Measurements from ENCODE around the gene LYPD6. TPM values are rescaled to one million over a fixed set of nuclear protein-coding genes. Genes with fewer than 3 reads are reported as not detected.
"Not testable (repeated sequence)": the region's sequence is repeated elsewhere in the genome, so short reads cannot be mapped to it uniquely, and the experiment has no call there.

Gene LYPD6, protein sequence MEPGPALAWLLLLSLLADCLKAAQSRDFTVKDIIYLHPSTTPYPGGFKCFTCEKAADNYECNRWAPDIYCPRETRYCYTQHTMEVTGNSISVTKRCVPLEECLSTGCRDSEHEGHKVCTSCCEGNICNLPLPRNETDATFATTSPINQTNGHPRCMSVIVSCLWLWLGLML
- 10.0 TPM for total RNA-seq

DNA sequence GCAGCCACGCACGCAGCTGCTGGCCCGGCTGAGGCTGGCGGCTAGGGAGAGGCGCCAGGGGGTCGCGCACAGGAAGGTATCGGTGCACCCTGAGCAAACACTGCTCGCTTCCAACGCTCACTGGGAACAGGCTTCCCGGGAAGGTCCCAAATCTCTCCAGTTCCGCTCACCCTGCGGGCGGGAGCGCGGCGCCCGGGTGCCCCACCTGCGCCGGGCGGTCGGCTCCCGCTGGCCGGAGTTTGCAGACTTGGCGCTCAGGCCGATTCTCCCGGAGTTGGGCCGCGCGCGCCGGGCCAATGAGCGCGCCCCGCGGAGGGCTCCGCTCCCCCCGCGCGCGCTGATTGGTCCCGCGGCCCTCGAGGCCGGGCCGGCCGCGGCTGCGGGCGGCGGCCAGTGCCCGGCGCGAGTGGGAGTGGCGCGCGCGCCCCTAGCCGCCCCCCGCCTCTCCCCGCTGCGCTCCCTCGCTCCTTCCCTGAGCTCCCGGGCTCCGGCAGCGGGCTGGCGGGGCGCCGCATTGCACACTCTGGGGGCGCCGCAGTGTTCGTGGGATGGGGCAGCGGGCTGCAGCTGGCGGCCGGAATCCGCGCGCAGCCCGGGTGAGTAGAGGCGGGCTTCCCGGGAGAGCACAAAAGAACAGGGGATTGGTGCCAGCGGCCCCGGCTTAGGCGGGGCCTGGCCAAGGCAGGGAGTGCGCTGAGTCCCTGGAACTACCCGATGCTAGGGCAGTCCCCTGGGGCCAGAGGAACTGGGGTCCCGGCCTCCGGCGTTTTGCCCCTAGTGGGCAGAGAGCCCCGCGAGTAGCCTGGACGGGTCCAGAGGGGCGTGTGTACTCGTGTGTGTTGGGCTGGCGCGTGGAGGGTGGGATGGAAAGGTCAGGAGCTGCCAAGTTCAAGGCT, at the start of gene LYPD6:
LYPD6 (plus strand) TSS at position 461 of the 896 bp plus-strand sequence. CDS start 107,122 bp downstream, outside the sequence.
- ATAC-seq (peak; percentile 94), DNase-seq (ENCODE audit: low spot score) (peak; percentile 79)
- intact Hi-C loops (cut with DNase I) = no loop called here

DNA sequence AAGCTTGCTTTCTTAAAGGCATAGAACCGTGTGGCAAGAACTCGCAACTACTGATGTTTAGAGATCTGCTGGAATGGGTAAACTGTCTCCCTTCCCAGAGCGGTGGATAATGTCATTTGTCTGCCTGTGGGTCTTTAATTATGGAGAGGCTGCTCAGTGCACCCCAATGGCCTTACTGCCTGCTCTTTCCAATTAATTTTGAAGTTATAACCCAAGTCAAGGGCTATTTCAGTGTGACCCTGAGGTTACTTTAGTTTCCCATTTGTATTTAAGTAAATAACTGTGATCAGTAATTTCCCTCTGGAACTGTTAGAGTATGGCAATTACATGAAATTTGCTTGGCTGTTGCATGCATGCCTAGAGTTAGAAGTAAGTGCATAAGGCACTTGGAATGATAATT, 48.9 kb upstream of the LYPD6 start:
- ATAC-seq = no peak
- intact Hi-C loops (cut with DNase I) = no loop called here
- no peak for DNase-seq (ENCODE audit: low spot score)

DNA sequence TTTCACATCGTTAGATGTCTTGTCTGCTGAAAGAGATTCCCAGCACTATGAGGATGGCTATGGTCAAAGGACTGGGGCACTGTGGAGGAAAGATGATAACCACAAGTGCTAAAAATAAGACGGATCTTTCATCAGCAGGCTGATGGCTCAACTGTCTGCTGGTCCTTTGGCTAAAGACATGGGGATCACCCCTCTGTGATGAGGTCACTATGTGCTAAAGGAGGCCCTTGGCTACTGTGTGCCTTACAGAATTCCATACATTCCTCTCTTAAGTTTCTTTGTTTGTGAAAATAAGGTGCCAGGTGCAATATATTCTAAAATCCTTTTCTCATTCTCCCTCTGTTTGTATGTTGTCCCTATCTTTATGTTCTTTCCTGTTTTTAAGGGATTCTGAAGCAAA, 39.7 kb upstream of the LYPD6 start:
- intact Hi-C loops (cut with DNase I) = no loop called here
- ATAC-seq (no peak), DNase-seq (ENCODE audit: low spot score) (no peak)

DNA sequence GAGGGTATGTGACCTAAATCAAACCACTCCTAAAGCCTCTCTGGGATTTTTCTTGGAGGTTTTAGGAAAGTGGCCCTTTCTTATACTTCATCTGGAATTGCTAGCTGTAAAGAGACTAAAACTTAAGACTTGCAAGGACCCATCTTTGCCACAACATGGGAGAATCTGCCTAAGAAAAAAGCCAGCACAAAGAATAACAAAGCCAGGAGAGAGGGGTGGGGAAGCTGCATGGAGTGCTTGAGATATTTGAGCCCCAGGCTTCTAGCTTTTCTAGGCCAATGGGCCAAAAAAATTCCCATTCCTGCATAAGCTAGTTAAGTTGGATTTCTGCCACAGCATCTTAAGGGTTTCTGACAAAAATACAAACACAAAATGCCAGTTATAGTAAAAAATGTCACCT, 38.5 kb upstream of the LYPD6 start:
- intact Hi-C loops (cut with DNase I) = no loop called here
- ATAC-seq (no peak), DNase-seq (ENCODE audit: low spot score) (no peak)

DNA sequence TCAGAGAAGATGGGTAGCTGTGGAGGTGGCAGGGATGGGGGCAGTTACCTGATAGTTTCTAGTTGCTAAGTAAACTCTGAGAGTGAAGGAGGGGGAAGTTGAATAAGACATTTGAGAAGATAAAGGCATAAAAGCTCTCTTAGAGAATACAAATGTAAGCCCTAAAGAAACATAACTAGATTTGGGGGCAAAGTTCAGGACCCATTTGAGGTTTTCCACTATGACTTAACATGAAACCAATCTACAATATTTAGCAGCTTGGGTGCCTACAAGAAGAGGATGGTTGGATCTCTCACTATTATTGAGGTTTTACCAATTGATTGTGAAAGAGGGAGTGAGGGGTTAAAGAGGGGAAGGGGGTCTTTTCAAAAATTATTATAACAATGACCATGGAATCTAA, 34.4 kb upstream of the LYPD6 start:
- DNase-seq (ENCODE audit: low spot score) (no peak), ATAC-seq (no peak)

DNA sequence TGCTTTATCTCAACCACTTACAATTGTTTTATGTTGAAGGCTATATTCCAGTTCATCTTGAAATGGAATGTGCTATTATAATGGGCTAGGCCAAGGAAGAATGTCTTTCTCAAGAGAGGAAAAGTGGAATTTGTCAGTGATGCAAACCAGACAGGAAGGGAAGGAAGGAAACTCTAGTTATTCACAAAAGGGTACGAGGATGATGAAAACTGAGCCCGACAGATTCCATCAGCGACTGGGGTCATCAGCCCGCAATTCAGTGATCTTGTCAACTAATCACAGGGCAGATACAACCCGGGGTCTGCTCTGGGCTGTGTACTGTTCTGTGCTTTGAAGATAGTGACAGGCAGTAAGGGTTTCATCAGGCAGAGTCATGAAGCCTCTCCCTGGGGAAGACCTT, 23.4 kb upstream of the LYPD6 start:
- DNase-seq (ENCODE audit: low spot score) (no peak), ATAC-seq (no peak)
- intact Hi-C loops (cut with DNase I) = no loop called here

More for the DNA sequence above, 34.4 kb upstream of the LYPD6 start:
- intact Hi-C loops (cut with DNase I) = no loop called here

DNA sequence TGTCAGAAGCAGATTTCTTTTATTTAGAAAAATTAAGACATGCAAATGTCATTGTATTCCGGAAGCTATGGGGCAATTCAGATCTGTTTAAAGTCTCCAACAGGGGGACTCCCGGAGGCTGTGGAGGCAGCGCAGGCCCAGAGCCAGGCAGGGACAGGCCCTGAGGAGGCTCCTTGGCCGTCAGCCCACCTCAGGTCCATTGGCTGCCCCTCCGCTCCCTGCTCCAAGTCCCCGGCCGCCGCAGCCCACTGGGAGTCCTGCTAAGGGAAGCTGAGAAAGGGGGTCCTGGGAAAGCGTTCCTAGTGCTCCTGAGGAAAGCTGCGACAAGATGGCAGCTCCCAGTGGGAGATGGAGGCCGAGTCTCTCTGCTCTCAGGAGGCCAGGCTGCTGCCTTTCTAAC, 20.0 kb upstream of the LYPD6 start:
- intact Hi-C loops (cut with DNase I) = no loop called here
- ATAC-seq (no peak), DNase-seq (ENCODE audit: low spot score) (no peak)

DNA sequence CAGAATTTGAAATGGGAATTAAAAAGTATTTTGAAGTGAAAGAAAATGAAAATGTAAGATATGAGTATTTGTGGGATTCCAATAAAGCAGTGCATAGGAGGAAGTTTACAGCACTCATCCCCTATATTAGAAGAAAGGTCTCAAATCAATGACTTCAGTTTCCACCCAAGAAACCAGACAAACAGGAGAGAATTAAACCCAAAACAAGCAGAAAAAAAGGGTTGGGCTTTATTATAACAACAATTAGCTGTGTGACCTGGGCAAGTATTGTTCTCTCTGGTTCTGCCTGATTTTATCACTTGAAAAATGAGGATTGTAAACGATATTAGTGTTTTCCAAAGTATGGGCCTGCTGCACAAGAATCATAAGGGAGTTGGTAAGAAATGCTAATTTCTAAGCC, 18.3 kb upstream of the LYPD6 start:
- intact Hi-C loops (cut with DNase I) = no loop called here
- DNase-seq (ENCODE audit: low spot score) (no peak), ATAC-seq (no peak)

DNA sequence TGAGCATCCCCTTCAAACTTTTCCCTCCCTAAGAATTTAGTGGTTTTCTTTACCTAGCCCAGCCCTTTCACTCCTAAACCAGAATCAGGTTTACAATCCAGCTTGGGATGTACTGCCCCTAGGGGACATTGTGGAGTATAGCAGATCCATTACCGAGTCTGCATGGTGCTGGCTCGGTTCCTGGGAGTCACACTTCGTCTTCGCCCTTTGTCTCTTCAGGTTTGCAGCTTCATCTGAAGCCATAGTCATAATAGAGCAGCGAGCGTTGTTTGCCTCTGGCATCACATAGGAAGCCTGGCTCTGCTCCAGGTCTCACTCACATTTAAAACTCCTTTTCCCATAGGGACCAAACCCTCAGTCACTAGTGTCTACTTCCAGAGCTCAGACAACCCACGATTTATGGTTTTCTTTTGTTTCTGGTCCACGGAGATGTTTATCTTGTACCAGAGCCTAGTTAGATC, 16.8 kb upstream of the LYPD6 start:
- DNase-seq (ENCODE audit: low spot score) = no peak
- peak; percentile 67 for ATAC-seq
- intact Hi-C loops (cut with DNase I) = no loop called here

DNA sequence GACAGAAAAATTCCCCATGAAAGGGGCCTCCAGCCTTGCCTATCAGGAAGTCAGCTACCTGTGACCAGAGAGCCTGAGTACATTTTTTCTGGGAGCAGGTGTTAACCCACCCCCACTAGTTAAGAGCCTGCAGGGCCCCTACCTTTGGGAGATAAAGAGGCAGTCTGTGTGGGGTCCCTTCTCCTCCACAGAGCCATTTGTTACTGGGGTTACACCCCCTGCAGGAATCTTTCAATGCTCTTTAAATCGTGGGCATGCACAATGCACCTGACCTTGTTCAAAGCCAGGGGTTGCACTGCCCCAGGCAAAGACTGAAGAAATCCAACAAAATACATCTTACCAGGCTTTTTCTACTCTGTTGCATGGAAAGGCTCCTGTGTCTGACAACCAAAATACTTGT, 15.7 kb upstream of the LYPD6 start:
- DNase-seq (ENCODE audit: low spot score) = no peak
- intact Hi-C loops (cut with DNase I) = no loop called here
- no peak for ATAC-seq

DNA sequence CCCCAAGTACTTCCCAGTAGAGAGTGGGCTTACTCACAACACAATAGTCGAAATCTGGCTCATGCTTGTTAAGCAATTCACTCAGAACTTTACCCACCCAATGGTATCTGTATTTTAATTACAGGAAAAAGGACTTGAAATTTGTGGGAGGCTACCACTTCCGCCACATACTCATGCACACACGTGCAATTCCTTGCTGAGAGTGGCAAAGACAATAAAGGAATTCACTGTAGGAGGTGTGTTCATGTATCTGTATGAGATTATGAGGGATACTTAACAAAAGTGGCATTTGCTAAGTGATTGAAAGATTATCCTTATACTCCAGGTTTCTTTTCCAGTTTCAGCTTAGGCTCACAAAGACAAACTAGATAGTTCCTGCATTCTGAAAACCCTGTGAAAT, 14.9 kb upstream of the LYPD6 start:
- no peak for ATAC-seq
- intact Hi-C loops (cut with DNase I) = no loop called here
- no peak for DNase-seq (ENCODE audit: low spot score)

DNA sequence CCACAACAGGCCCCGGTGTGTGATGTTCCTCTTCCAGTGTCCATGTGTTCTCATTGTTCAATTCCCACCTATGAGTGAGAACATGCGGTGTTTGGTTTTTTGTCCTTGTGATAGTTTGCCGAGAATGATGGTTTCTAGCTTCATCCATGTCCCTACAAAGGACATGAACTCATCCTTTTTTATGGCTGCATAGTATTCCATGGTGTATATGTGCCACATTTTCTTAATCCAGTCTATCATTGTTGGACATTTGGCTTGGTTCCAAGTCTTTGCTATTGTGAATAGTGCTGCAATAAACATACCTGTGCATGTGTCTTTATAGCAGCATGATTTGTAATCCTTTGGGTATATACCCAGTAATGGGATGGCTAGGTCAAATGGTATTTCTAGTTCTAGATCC, 11.8 kb upstream of the LYPD6 start:
- DNase-seq (ENCODE audit: low spot score); intact Hi-C loops (cut with DNase I); ATAC-seq: not testable (repeated sequence)

DNA sequence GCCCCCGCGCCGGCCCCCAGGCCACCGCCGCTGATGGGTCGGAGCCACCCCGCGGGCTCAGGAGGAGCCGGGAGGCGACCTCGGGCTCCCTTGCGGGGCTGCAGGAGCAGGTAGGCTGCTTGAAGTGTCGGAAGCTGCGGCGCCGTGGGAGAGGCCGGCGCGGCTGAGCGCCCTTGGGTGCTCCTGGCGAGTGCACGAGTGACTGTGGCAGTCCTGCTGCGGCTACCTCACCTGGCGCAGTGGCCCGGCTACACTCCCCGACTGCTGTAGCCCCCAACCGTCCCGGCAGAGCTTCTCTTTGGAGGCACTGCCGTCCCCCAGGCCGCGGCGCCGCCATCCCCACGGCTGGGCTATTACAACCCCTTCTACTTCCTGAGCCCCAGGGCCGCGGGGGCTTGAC, 10.0 kb upstream of the LYPD6 start:
- intact Hi-C loops (cut with DNase I) = no loop called here
- DNase-seq (ENCODE audit: low spot score) = no peak

DNA sequence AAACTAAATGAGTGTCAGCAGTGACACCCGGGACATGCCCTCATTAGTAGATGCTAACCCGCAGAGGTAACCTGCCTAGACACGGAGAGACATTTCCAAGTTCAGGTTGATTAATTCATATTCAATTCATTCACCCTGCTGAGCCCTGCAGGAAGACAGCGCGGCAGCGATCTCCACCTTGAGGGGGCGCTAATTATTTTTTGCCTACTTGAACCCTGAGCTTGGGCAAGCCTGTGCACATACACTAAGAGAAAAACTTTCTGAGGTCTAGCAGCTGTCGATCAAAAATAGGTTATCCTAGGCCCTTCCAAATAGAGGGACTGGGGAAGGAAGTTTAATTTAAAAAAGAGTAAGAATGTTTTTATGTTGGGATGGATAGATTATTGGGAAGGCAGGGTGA, 1.3 kb upstream of the LYPD6 start:
- DNase-seq (ENCODE audit: low spot score) (no peak), ATAC-seq (no peak)
- intact Hi-C loops (cut with DNase I) = no loop called here

More for the DNA sequence above, 10.0 kb upstream of the LYPD6 start:
- ATAC-seq = no peak

DNA sequence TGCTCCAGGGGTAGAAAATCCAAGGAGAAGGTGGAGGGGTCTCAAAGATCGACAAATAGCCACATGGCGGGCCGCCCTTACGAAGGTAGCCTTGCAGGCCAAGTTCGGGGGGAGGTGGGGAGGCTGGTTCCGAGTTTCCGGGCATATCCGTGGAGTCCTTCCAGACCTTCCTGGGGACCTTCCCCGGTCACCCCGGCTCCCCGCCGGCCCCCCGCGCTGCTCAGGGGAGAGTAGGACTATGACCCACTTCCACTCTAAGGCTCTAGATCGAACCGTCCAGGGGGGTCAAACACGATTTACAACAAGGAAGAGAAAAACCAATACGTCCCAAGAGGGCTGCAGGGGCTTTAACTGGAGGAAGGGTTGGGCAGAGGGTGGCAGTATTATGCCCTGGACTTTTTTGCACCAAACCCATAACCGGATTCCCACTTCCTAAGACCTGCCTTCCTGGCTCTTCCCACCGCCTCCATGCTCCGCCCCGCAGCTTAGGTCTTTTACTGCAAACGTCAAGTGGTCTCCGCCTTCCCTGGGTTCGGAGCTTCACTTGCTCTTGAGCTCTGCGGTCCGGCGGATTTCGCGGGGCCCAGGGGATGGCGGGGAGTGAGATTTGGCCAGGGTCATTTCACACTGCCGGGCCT, 779 bp upstream of the LYPD6 start:
- intact Hi-C loops (cut with DNase I) = no loop called here
- DNase-seq (ENCODE audit: low spot score) (peak; percentile 64), ATAC-seq (peak; percentile 59)

DNA sequence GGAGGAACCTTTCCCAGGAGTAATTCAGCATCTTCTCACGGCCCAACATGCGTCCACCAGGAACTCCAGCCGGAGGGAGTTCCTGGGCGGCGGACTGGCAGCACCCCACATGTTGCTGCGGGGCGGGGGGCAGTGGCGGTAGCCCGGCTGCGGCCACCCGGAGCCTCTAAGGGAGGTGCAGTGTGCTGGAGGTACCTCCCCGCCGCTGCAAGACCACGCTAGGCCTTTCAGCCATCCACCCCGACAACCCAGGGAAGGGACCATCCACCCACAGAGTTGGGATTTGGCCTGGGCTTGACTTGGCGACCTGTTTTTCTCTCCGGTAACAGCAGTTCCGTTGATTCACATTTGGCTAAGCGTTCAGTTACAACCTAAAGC, 625 bp downstream of the LYPD6 start:
- DNase-seq (ENCODE audit: low spot score) (no peak), ATAC-seq (peak; percentile 26)
- intact Hi-C loops (cut with DNase I) = no loop called here

DNA sequence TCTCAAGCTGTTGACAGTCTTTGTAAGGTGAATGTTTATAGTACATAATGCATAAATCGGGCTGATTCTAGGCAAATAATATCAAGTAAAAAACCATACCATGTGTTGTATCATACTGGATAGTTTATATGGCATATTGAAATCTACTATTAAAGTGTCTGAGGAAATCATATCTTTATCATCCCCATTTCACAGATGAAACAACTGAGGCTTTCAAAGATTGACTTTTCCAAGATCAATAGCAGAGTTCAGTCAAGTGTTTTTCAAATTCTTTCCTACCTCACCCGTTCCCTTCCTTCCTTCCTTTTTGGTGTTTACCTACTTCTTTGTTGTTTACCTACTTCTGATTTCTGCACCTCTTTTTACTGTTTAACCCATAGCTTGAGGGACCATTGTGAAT, 2.0 kb downstream of the LYPD6 start:
- DNase-seq (ENCODE audit: low spot score) (no peak), ATAC-seq (no peak)
- intact Hi-C loops (cut with DNase I) = no loop called here

DNA sequence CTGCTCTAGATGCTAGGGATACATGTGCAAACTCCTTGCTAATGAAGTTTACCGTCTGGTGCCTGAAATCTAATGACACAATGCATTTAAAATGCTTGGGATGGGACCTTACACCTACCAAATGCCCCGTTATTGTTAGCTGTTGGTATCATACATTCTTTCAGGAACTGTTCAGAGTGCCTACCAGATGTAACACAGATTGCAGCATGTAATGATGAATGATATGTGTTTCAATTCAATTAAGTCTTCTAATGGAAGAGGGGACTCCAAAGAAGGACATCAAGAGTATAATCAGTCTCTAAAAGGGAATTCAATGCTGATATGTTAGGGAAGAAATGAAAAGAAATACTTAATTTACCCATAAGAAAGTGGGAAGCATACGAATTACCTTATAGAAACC, 3.2 kb downstream of the LYPD6 start:
- no peak for DNase-seq (ENCODE audit: low spot score)
- no peak for ATAC-seq
- intact Hi-C loops (cut with DNase I) = no loop called here

DNA sequence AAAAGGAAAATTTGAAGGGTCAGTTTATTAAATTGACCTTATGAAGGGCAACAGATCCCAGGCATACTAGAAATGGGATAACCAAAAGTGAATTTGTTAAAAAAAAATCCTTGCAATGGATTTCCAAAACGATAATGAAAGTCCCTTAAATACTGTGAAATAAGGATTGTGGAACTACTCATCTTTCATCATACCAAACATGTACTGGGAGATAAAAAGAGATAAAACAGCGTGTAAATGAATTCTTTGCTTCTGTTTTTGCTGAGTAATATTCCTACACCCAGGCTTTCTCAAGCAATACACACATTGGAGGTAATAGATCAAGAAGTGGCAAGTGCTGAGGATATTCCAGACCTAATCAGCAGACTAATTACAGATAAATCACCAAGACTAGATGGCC, 3.8 kb downstream of the LYPD6 start:
- DNase-seq (ENCODE audit: low spot score) (no peak), ATAC-seq (no peak)
- intact Hi-C loops (cut with DNase I) = no loop called here

DNA sequence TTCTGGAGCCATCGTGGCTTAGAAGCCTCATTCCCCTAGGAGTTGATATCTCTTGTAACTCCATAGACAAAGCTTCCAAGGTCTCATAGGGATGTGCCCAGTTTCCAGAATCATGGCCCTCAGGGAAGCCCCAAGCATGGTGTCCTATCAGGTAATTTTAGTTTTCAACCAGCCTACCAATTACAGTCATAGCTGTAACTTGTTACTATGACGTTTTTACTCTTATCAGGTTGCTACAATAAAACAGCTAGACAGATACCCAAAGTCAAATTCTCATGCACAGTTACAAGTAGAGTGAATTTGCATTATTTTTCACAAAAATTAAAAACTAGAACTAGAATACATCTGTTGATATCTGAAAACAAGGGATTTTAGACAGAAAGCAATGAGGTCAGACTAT, 8.9 kb downstream of the LYPD6 start:
- ATAC-seq (no peak), DNase-seq (ENCODE audit: low spot score) (no peak)
- intact Hi-C loops (cut with DNase I) = no loop called here

Measured in sciatic nerve (tissue), 2 donors.